ENCODE results near the gene CHRNB4.

The CHRNB4 gene

DNA sequence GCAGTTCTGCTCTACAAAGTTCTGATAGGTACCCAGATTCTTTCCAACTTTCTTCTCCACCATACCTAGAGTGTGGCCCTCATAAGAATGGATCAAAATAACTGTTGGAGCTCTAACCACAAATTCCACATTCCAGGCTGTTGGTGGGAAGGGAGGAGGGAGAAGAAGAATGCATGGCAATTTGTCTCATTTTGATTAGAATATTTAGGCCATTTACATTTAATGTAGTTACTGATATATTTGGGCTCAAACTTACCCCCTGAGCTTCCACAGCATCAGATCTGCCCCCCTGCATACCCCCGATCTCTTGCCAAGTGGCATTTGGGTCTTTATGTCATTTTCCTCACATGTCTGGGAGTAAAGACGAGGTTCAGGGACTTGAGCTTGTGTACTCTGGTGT lies 7.7 kb downstream of the CHRNB4 start:
- no peak overlapping the region for H3K4me3 ChIP-seq (ENCODE audit: low read depth, low read length)
- no peak for TF ChIP-seq CTCF (IDR thresholded peaks at IDR 0.05; ENCODE audit: borderline replicate concordance, insufficient read depth, low read depth, low read length)

GRCh38 chr15:78630886-78631633 lies 9.9 kb downstream of the CHRNB4 start:
- TF ChIP-seq CTCF (IDR thresholded peaks at IDR 0.05; ENCODE audit: borderline replicate concordance, insufficient read depth, low read depth, low read length): no peak
- no peak overlapping the region for H3K4me3 ChIP-seq (ENCODE audit: low read depth, low read length)

DNA sequence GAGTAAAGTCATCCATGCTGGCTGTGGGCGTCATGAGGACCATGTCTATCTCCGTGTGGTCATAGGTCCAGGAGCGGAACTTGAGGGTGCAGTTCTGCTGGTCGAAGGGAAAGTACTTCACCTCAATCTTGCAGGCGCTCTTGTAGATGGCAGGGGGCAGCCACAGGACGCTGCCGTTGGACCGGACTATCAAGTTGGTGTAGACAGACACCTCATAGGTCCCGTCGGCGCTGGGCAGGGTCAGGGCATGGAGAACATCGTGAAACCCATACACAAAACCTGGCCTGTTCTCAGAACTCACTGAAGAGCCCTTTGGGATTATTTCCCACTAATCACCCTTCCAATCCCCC lies 11.3 kb downstream of the CHRNB4 start:
- TF ChIP-seq CTCF (IDR thresholded peaks at IDR 0.05; ENCODE audit: borderline replicate concordance, insufficient read depth, low read depth, low read length): no peak
- H3K4me3 ChIP-seq (ENCODE audit: low read depth, low read length): no peak overlapping the region

- no peak for TF ChIP-seq CTCF (IDR thresholded peaks at IDR 0.05; ENCODE audit: borderline replicate concordance, insufficient read depth, low read depth, low read length)
Observed at GRCh38 chr15:78629031-78629715, 11.8 kb downstream of the CHRNB4 start.

GRCh38 chr15:78628227-78628626 lies 12.8 kb downstream of the CHRNB4 start:
- no peak overlapping the region for H3K4me3 ChIP-seq (ENCODE audit: low read depth, low read length)
- no peak for TF ChIP-seq CTCF (IDR thresholded peaks at IDR 0.05; ENCODE audit: borderline replicate concordance, insufficient read depth, low read depth, low read length)

More at GRCh38 chr15:78629031-78629715, 11.8 kb downstream of the CHRNB4 start:
- no peak overlapping the region for H3K4me3 ChIP-seq (ENCODE audit: low read depth, low read length)

DNA sequence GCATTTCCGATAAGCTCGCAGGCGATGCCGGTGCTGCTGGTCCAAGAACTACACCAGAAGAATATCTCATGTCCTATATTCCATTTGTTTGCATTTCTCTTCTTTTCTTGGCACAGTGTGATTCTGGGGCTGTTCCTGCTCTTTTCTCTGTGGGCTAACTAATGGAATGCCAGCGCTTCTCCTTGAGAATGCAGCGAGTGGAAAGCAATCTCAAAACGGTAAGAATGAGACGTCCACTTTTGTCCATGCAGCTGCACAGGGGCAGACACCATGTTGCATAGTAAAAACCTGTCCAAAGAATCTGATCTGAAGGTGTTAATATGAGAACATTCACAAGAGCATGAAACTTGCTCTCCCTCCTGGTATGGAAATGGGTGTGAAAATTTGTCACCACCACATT lies 13.7 kb downstream of the CHRNB4 start:
- no peak for TF ChIP-seq CTCF (IDR thresholded peaks at IDR 0.05; ENCODE audit: borderline replicate concordance, insufficient read depth, low read depth, low read length)
- H3K4me3 ChIP-seq (ENCODE audit: low read depth, low read length): no peak overlapping the region

Measured in GM12875 (cell line).